HEK293T (cell line): ENCODE data around the gene CTNNA3.

Source experiments
- ARNT ChIP-seq: fragments of 450-650 bp; IDR thresholded peaks from 2 replicates; pipeline ENCODE4 v1.6.1; 2017; ENCODE audit warnings: mild to moderate bottlenecking
- FOXA1 ChIP-seq: fragments of 450-650 bp; IDR thresholded peaks from 2 replicates; pipeline ENCODE4 v1.6.1; 2016; ENCODE audit warnings: mild to moderate bottlenecking
- FOXK2 ChIP-seq: fragments of 450-650 bp; IDR thresholded peaks from 2 replicates; pipeline ENCODE4 v1.6.1; 2016; ENCODE audit warnings: mild to moderate bottlenecking
- FOXM1 ChIP-seq: fragments of 450-650 bp; IDR thresholded peaks from 2 replicates; pipeline ENCODE4 v1.6.1; 2017; ENCODE audit warnings: mild to moderate bottlenecking, borderline replicate concordance
- NFRKB ChIP-seq: fragments of 450-650 bp; IDR thresholded peaks from 2 replicates; pipeline ENCODE4 v1.6.1; 2016; ENCODE audit warnings: mild to moderate bottlenecking, moderate library complexity
- PKNOX1 ChIP-seq: fragments of 450-650 bp; IDR thresholded peaks from 2 replicates; pipeline ENCODE4 v1.6.1; 2016
- SP1 ChIP-seq: fragments of 450-650 bp; IDR thresholded peaks from 2 replicates; pipeline ENCODE4 v1.6.1; 2017
- SUZ12 ChIP-seq: fragments of 450-650 bp; IDR thresholded peaks from 2 replicates; pipeline ENCODE4 v1.6.1; 2016; ENCODE audit warnings: mild to moderate bottlenecking
- TARDBP ChIP-seq: fragments of 450-650 bp; IDR thresholded peaks from 2 replicates; pipeline ENCODE4 v1.6.1; 2016
- ZNF384 ChIP-seq: fragments of 450-650 bp; IDR thresholded peaks from 2 replicates; pipeline ENCODE4 v1.6.1; 2016

- TF ChIP-seq NFRKB, result no peak
- TF ChIP-seq PKNOX1, result no peak
- TF ChIP-seq TARDBP, result no peak
- TF ChIP-seq FOXA1, result no peak
- TF ChIP-seq FOXM1, result no peak
- TF ChIP-seq ZNF384, result no peak
- no peak for TF ChIP-seq SUZ12
- TF ChIP-seq FOXK2, result no peak
- TF ChIP-seq SP1, result no peak
- no peak for TF ChIP-seq ARNT
Observed at GRCh38 chr10:67011480-67011879, 684.5 kb downstream of the CTNNA3 start.
